Brain microvascular endothelial cell (primary cell): ENCODE data around the gene COL27A1.
A peak's percentile ranks its signal among the peaks of the same experiment; 100 is the strongest.

Experiments used
- DNase-seq: peaks from one replicate; pipeline ENCODE4 v3.0.0-alpha.2; 2020
- H3K27ac ChIP-seq: fragments of 250-450 bp; sonication (Bioruptor Pico); 2 replicates; pipeline ENCODE4 v1.5.1; 2020; ENCODE audit warnings: mild to moderate bottlenecking, moderate library complexity
- H3K27me3 ChIP-seq: fragments of 250-450 bp; sonication (Bioruptor Pico); replicated peaks from 2 replicates; pipeline ENCODE4 v1.5.1; 2020; ENCODE audit warnings: mild to moderate bottlenecking
- H3K36me3 ChIP-seq: fragments of 250-450 bp; sonication (Bioruptor Pico); replicated peaks from 2 replicates; pipeline ENCODE4 v1.5.1; 2020; ENCODE audit warnings: mild to moderate bottlenecking
- H3K4me3 ChIP-seq: 2 replicates; pipeline ENCODE4 v1.5.1; 2011; ENCODE audit warnings: low read depth, mild to moderate bottlenecking, control low read depth, low read length, moderate library complexity
- CTCF ChIP-seq: IDR thresholded peaks from 2 replicates; pipeline ENCODE4 v1.5.1; 2011; ENCODE audit warnings: low read depth, mild to moderate bottlenecking, moderate library complexity, low read length, control low read depth, inconsistent platforms; ENCODE audit errors: missing control alignments
- in situ Hi-C: cut with HindIII; loops from 2 replicates; pipeline ENCODE4 v1.10.0; 2017; ENCODE audit warnings: low sequenced_read_pairs, low pct_ligation_motif_present

COL27A1 gene

DNA sequence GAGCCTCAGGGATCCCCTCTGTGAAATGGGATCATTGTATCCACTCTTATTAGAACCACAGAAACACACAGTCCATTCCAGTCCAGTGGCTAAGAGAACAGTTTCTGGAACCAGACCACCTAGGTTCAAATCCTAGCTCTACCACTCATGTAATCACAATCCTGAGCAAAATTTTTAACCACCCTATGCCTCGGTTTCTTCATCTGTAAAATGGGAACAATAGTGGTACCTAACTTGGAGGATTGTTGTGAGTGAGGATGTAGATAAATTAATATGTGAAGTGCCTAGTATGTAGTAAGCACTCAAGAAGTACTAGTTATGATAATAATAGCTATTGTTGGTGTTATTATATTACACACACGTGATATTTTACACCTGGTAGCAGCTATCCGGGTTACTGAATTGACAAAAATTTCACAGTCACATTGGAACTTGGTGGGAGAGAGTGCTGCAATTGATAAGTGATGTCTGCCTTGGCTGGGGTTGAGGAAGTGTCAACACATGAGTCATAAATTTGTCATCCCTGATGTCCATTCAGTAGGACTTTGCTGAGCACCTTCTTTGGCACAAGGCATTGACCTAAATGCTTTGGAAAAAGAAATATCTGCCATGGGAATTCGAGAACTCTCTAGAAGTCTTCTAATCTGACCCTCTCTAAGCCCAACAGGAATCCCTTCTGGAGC, 68.4 kb downstream of the COL27A1 start:
- no peak for TF ChIP-seq CTCF
- H3K36me3 ChIP-seq: no peaks in the 10 kb centered on the region
- no peaks in the 10 kb centered on the region for H3K27me3 ChIP-seq
- H3K4me3 ChIP-seq: no peak overlapping the region
- in situ Hi-C loops: no loop called here
- H3K27ac ChIP-seq: peak overlapping the region; percentile 50
- peak; percentile 68 for DNase-seq

GRCh38 chr9:114224247-114224610, 68.9 kb downstream of the COL27A1 start:
- no peak for TF ChIP-seq CTCF
- H3K4me3 ChIP-seq: no peak overlapping the region
- DNase-seq: peak; percentile 59
- H3K27ac ChIP-seq: peak overlapping the region; percentile 50
- H3K36me3 ChIP-seq: no peaks in the 10 kb centered on the region
- in situ Hi-C loops: no loop called here
- no peaks in the 10 kb centered on the region for H3K27me3 ChIP-seq

DNA sequence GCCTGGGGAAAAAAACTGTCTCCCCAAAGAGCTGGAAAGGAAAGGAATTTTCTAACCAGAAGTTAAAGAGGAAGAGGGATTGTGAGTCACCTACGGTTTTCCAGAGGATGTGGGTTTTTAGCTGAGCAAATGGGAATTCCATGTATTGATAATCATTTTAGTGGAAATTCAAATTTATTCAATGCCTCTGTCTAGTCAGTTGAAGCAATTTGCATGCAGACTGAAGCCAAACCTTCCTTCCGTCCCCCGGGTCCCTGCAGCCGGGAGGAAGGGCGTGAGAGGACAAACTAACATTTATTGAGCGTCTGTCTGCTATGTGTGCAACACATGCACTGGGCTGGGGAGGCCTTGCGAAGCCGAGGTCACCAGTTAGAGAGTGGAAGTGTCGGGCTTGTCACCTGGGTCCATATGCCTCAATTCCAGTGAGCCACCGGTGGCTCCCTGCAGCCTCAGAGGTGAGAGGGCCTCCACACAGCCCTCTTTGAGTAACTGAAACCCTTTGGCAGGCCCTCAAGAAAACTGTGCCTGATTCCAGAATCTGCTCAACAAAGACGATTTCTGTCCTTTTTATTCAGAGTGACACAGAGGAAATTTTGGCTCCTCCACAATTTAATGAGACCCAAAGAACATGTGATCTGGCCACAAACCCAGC, 70.3 kb downstream of the COL27A1 start:
- no peak for TF ChIP-seq CTCF
- H3K27ac ChIP-seq: no peak overlapping the region
- H3K27me3 ChIP-seq: no peaks in the 10 kb centered on the region
- H3K36me3 ChIP-seq: no peaks in the 10 kb centered on the region
- no peak overlapping the region for H3K4me3 ChIP-seq
- no peak for DNase-seq
- in situ Hi-C loops: no loop called here

DNA sequence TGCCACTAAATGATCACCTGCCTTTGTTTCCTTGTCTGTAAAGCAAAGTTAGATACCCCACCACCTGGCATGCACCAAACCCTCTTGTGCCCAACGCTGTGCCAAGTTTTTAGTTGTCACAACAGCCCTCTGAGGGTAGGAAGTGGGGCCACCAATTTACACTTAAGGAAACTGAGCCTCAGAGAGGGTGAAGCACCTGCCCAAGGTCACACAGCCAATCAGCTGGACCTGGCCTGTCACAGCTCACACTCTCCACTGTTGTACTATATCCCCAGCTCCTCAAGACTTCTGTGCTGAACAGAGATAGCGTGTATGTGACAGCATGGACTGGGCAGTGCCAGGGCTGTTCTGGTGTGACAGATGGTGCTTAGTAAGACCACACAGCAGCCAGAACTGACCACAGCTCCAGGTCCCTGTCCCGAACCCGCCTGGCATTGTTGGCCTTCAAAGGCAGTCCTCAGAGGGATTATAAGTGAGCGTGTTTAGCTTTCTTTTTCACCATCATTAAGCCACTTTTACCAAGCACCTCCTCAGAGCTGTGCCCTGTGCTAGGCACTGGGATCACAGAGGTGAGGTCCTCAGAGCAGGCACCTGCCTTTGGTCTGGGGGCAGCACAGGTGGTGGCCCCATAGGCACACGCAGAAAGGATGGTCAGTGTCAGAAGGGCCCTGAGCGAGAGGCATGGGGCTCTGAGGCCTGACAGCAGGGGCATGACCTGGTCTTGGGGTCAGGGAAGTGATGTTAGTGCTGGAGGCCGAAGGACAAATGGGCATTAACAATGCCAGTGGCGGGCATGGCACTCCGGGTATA, 71.1 kb downstream of the COL27A1 start:
- Histone ChIP-seq H3K27me3 (no peaks in the 10 kb centered on the region), H3K4me3 (no peak overlapping the region), H3K27ac (no peak overlapping the region), H3K36me3 (no peaks in the 10 kb centered on the region)
- in situ Hi-C loops: no loop called here
- TF ChIP-seq CTCF: no peak
- DNase-seq: no peak

GRCh38 chr9:114227288-114228015, 72.1 kb downstream of the COL27A1 start:
- Histone ChIP-seq H3K27me3 (no peaks in the 10 kb centered on the region), H3K4me3 (no peak overlapping the region), H3K27ac (no peak overlapping the region), H3K36me3 (no peaks in the 10 kb centered on the region)
- DNase-seq: no peak
- in situ Hi-C loops: no loop called here
- no peak for TF ChIP-seq CTCF
